ENCODE data around the gene CHRM1. TPM values are rescaled to one million over a fixed set of nuclear protein-coding genes. Genes with fewer than 3 reads are reported as not detected.

The CHRM1 gene
- total and polyA plus RNA-seq, 7 donors, result 0.06 TPM; not detected in 6

DNA sequence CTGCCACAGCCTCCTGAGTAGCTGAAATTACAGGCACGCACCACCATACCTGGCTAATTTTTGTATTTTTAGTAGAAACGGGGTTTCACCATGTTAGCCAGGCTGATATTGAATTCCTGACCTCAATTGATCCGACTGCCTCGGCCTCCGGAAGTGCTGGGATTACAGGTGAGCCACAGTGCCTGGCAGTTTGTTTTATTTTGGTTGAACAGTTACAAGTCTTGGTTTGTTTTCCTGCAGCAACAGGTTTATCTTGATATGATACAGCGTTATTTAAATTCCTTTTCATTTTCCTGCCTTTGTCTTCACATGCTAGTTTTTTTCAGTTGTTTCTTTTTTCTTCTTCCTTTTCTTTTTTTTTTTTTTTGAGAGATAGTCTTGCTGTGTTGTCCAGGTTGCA is 44.5 kb downstream of the CHRM1 start:
- WGBS, 3 donors, result 90 to 93% (median 92%) methylated on average over 6 of the region's 6 CpGs
- Histone ChIP-seq H3K4me3 (no peak overlapping the region), H3K27ac (no peak overlapping the region), H3K27me3 (ENCODE audit: insufficient read depth in 3 of 3, low read length in 2 of 3) (no peaks in the 10 kb centered on the region), H3K4me1 (peaks cover 14% of the 10 kb centered on the region), H3K9me3 (no peaks in the 10 kb centered on the region), H3K36me3 (ENCODE audit: insufficient read depth in 1 of 2, low read depth in 1 of 2) (no peaks in the 10 kb centered on the region)
- no peak for TF ChIP-seq CTCF (IDR thresholded peaks at IDR 0.05)
- intact Hi-C loops (cut with DNase I), result no loop called here
- ATAC-seq, result no peak
- DNase-seq, result no peak

DNA sequence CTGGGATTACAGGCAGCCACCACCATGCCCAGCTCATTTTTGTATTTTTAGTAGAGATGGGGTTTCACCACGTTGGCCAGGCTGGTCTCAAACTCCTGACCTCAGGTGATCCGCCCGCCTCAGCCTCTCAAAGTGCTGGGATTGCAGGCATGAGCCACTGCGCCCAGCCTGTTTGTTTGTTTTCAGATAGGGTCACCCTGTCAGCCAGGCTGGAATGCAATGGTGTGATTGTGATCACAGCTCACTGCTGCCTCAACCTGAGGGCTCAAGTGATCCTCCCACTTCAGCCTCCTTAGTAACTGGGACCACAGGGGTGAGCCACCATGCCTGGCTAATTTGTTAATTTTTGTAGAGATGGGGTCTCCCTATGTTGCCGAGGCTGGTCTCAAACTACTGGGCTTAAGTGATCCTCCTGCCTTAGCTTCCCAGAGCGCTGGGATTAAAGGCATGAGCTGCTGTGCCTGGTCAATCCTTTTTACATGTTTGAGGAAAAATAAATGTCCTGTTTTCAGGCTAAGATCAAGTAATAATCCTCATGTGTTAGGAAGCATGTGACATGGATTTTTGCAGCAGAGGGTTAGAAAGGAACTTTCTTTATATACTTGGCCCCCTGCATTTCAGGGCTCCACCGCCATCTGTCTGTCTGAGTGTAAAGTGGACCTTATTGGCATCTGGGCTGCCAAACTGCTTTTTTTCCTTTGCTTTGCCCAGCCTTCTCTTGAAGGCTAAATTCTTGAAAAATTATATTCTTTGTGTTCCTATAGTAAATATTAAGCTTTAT is 45.3 kb downstream of the CHRM1 start:
- H3K4me1 ChIP-seq, result peaks cover 14% of the 10 kb centered on the region
- H3K27ac ChIP-seq, result no peak overlapping the region
- TF ChIP-seq CTCF (IDR thresholded peaks at IDR 0.05), result no peak
- H3K27me3 ChIP-seq (ENCODE audit: insufficient read depth in 3 of 3, low read length in 2 of 3), result no peaks in the 10 kb centered on the region
- no peak for ATAC-seq
- no peak overlapping the region for H3K4me3 ChIP-seq
- no peak for DNase-seq
- no peaks in the 10 kb centered on the region for H3K36me3 ChIP-seq (ENCODE audit: insufficient read depth in 1 of 2, low read depth in 1 of 2)
- H3K9me3 ChIP-seq, result no peaks in the 10 kb centered on the region
- intact Hi-C loops (cut with DNase I), result no loop called here
- WGBS, 3 donors, result 84 to 92% (median 88%) methylated on average over 5 to 7 of the region's 7 CpGs

GRCh38 chr11:62874851-62875250 is 46.3 kb downstream of the CHRM1 start:
- Histone ChIP-seq H3K27ac (no peak overlapping the region), H3K27me3 (ENCODE audit: insufficient read depth in 3 of 3, low read length in 2 of 3) (no peaks in the 10 kb centered on the region), H3K4me3 (no peak overlapping the region), H3K36me3 (ENCODE audit: insufficient read depth in 1 of 2, low read depth in 1 of 2) (no peaks in the 10 kb centered on the region), H3K9me3 (no peaks in the 10 kb centered on the region), H3K4me1 (peaks cover 11% of the 10 kb centered on the region)
- TF ChIP-seq CTCF (IDR thresholded peaks at IDR 0.05), result no peak
- DNase-seq (no peak), ATAC-seq (no peak)
- intact Hi-C loops (cut with DNase I), result no loop called here
- WGBS, 3 donors, result 71 to 83% (median 76%) methylated on average over 7 of the region's 7 CpGs

GRCh38 chr11:62865635-62866034 is 55.5 kb downstream of the CHRM1 start:
- H3K36me3 ChIP-seq (ENCODE audit: insufficient read depth in 1 of 2, low read depth in 1 of 2), result no peaks in the 10 kb centered on the region
- no peak overlapping the region for H3K4me3 ChIP-seq
- no peak for TF ChIP-seq CTCF (IDR thresholded peaks at IDR 0.05)
- ATAC-seq (no peak), DNase-seq (no peak)
- intact Hi-C loops (cut with DNase I), result loop anchor here (10.0 kb wide), 2 partner anchors 471 to 481 kb away; no protein-coding TSS in a partner anchor
- H3K27ac ChIP-seq, result no peak overlapping the region
- WGBS, 3 donors, result 81 to 85% (median 84%) methylated on average over 6 of the region's 6 CpGs
- no peaks in the 10 kb centered on the region for H3K9me3 ChIP-seq
- H3K27me3 ChIP-seq (ENCODE audit: insufficient read depth in 3 of 3, low read length in 2 of 3), result no peaks in the 10 kb centered on the region
- no peaks in the 10 kb centered on the region for H3K4me1 ChIP-seq
